Stomach smooth muscle (tissue), 2 donors: ENCODE data around the gene COX5A.

Experiments used
- H3K27ac ChIP-seq: one replicate; pipeline ENCODE4 v1.7.0; 2013; ENCODE audit warnings: mild to moderate bottlenecking, low read length, inconsistent platforms
- H3K27me3 ChIP-seq, 2 donors: one replicate each; pipeline ENCODE4 v1.7.0; 2013; ENCODE audit warnings: low read length in 2 of 2; ENCODE audit not compliant: insufficient read depth in 2 of 2, control insufficient read depth in 1 of 2
- H3K36me3 ChIP-seq, 2 donors: one replicate each; pipeline ENCODE4 v1.7.0; 2013; ENCODE audit warnings: low read length in 2 of 2; ENCODE audit not compliant: control insufficient read depth in 2 of 2, insufficient read depth in 2 of 2
- H3K4me1 ChIP-seq: one replicate; pipeline ENCODE4 v1.7.0; 2013; ENCODE audit warnings: low read length; ENCODE audit not compliant: control insufficient read depth, insufficient read depth
- H3K4me3 ChIP-seq, 2 donors: one replicate each; pipeline ENCODE4 v1.7.0; 2013; ENCODE audit warnings: low read length in 2 of 2
- H3K9ac ChIP-seq, 2 donors: one replicate each; pipeline ENCODE4 v1.7.0; 2013; ENCODE audit warnings: low read length in 2 of 2, mild to moderate bottlenecking in 1 of 2
- H3K9me3 ChIP-seq, 2 donors: one replicate each; pipeline ENCODE4 v1.7.0; 2013; ENCODE audit warnings: low read length in 2 of 2; ENCODE audit not compliant: control insufficient read depth in 2 of 2
- donor health status: healthy.
- donor health status: Pancreatic carcinoma.

Gene COX5A

DNA sequence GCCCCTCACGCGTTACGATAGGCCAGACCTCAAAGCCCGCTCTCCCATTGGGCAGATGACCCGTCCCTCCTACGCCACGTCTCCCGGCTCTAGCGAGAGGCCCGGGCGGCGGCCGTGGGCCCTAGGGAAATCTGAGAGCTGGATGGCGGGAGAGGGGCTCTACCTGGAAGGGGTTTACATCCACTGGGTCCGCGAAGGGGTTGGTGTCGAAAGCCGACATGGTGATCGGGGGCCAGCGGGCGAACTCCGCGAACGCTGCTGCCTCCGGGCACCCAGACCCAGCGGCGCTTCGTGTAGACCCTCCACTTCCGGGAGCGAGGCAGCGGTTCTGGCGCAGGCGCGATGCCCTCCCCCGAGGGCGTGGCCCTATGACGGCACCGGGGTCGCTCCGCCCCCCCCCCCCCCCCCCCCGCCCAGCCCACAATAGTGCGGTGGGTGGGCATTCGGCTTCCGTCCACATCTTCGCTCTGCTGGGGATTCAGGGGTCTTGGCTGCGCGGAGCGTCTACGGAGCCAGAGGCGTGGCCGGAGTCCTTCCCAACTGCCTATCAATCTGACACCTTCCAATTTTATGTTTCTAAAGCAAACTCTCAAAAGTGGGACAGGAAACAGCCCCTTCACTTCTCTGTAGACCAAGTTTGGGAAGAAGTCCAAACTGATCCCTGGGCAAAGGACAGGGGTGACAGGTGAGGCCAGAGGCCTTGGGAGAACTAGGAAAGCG is 64.7 kb downstream of the COX5A start, which contains the start of gene SCAMP2:
Gene SCAMP2 (minus strand): TSS at position 330 of the 720 bp plus-strand sequence. CDS start 110 bp downstream, at position 220.
- H3K4me3 ChIP-seq = peak within 1 kb of the TSS; percentile 84 to 94
- peak within 1 kb of the TSS; percentile 90 to 94 for H3K9ac ChIP-seq
- H3K27me3 ChIP-seq = no peaks in the 10 kb centered on the region
- no peaks in the 10 kb centered on the region for H3K9me3 ChIP-seq
- peak within 1 kb of the TSS; percentile 78 for H3K27ac ChIP-seq
- H3K36me3 ChIP-seq = no peaks in the 10 kb centered on the region
- H3K4me1 ChIP-seq = peaks cover 28% of the 10 kb centered on the region

DNA sequence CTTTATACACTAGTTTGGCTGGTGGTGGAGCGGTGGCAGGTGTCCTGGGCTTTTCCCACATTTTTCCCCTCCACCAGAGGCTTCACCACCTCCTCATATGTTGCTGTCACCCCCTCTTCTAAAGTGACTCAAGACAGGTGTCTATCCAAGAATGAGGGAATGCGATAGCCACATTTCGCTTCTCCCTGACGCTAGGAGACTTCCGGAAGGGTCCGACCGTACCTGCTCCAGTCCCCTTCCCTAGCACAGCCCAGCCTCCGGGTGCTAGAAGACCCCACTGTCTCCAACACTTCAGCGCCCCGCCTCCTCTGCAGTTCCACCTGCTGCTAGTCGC is 65.2 kb downstream of the COX5A start:
- Histone ChIP-seq H3K9me3 (no peaks in the 10 kb centered on the region), H3K27ac (peak overlapping the region; percentile 78), H3K4me3 (peak overlapping the region; percentile 84 to 94), H3K27me3 (no peaks in the 10 kb centered on the region), H3K9ac (peak overlapping the region; percentile 90 to 94), H3K4me1 (peaks cover 28% of the 10 kb centered on the region), H3K36me3 (peaks cover 0 to 3% of the 10 kb centered on the region in 2 donors)

DNA sequence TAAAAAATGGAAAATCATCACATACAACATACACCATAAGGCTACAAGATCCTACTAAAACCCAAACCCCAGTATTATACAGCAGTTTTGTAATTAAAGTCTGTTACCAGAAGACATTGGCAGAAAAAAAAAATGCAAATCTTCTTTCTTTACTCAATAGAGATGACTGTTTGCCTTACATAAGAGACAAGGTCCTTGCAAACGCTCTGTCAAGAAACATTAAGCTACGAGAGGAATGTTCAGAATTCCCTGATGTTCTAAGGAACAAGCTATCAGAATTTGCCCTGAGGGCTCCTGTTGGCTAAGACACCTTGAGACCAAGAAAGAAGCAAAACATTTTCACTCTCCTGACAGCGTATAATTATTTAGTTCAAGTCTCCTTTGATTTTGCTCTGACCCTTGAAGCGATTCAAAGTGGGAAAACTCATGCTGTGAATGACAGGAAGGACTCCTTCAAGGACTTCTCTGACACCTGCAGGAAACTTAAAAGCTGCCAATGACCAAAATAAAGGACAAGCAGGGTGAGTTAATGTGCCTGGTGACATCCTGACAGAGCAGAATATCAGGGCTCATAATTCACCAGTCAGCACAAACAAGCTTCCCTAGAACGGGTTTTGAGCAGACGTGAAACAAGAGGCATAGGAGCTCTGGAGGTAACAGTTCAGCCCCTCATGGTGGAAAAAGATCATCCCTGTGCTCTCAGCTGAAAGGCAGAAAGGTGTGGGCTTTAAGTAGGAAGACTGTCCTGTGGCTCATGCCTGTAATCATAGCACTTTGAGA is 67.2 kb downstream of the COX5A start:
- Histone ChIP-seq H3K4me3 (peak overlapping the region in 1 of 2 donors; percentile 1), H3K9ac (peak overlapping the region in 1 of 2 donors; percentile 13), H3K4me1 (peaks cover 28% of the 10 kb centered on the region), H3K27ac (no peak overlapping the region), H3K9me3 (no peaks in the 10 kb centered on the region), H3K27me3 (no peaks in the 10 kb centered on the region), H3K36me3 (peaks cover 0 to 3% of the 10 kb centered on the region in 2 donors)
